Lung (tissue), 12 donors: ENCODE measurements around the gene ARHGEF28. TPM values are rescaled to one million over a fixed set of nuclear protein-coding genes. Genes with fewer than 3 reads are reported as not detected.

Experiments
- ATAC-seq: fragments of 200-7000 bp; cut with Tn5 transposase; one replicate; pipeline ENCODE4 v1.9.1; 2020; ENCODE audit warnings: moderate number of reproducible peaks; ENCODE audit not compliant: insufficient read depth, low FRiP score
- DNase-seq, 3 donors: peaks; one replicate each; pipeline ENCODE4 v3.0.0-alpha.2; 2013 to 2017
- H3K27ac ChIP-seq, 2 donors: one replicate each; pipeline ENCODE4 v1.5.1; 2013; ENCODE audit warnings: mild to moderate bottlenecking in 2 of 2, moderate library complexity in 2 of 2, control low read depth in 1 of 2, inconsistent platforms in 1 of 2, low read depth in 1 of 2, low read length in 1 of 2
- H3K27me3 ChIP-seq, 3 donors: one replicate each; pipeline ENCODE4 v1.5.1; 2013; ENCODE audit warnings: low read length in 2 of 3; ENCODE audit not compliant: control insufficient read depth in 3 of 3, insufficient read depth in 3 of 3
- H3K36me3 ChIP-seq, 4 donors: one replicate each; pipeline ENCODE4 v1.5.1; 2013; ENCODE audit warnings: low read length in 4 of 4, mild to moderate bottlenecking in 1 of 4, moderate library complexity in 1 of 4; ENCODE audit not compliant: control insufficient read depth in 4 of 4, insufficient read depth in 4 of 4
- H3K4me1 ChIP-seq, 5 donors: one replicate each; pipeline ENCODE4 v1.5.1; 2013; ENCODE audit warnings: low read length in 5 of 5, mild to moderate bottlenecking in 2 of 5, moderate library complexity in 1 of 5; ENCODE audit not compliant: control insufficient read depth in 5 of 5, insufficient read depth in 5 of 5
- H3K4me3 ChIP-seq: one replicate; pipeline ENCODE4 v1.5.1; 2013; ENCODE audit warnings: mild to moderate bottlenecking, control low read depth, moderate library complexity
- H3K9ac ChIP-seq, 2 donors: one replicate each; pipeline ENCODE4 v1.5.1; 2013; ENCODE audit warnings: low read length in 2 of 2, control low read depth in 1 of 2; ENCODE audit not compliant: insufficient read depth in 1 of 2
- H3K9me3 ChIP-seq, 4 donors: one replicate each; pipeline ENCODE4 v1.5.1; 2013; ENCODE audit warnings: low read length in 3 of 4, mild to moderate bottlenecking in 1 of 4, moderate library complexity in 1 of 4; ENCODE audit not compliant: control insufficient read depth in 4 of 4, insufficient read depth in 3 of 4
- WGBS, 2 donors: extraction: QIAGEN DNeasy Blood & Tissue Kit; methylation state at CpG; one replicate each; pipeline ENCODE4 v1.1.7; 2013; 5-methylcytosine and 5-hydroxymethylcytosine counted together
- polyA plus RNA-seq, 2 donors: library from polyadenylated mRNA; stranded (reverse); fragments of 200-250 nt; gene quantifications; one replicate each; pipeline ENCODE4 v1.2.1, GENCODE V29; 2013
- total RNA-seq, 2 donors: library from RNA; depleted of rRNA in 1 of 2; stranded (reverse); fragments of >200 nt in 1 of 2; gene quantifications; one replicate each; pipeline ENCODE4 v1.2.1, GENCODE V29; 2014 to 2021
- TF ChIP-seq, protein P1 (sequence below): IDR thresholded peaks from 2 replicates; pipeline ENCODE4 v1.5.1; 2012; ENCODE audit warnings: mild to moderate bottlenecking; ENCODE audit errors: control extremely low read depth, extremely low read depth
- donor health status: control.
- donor health status: control.
- donor health status: Bipolar disorder and iron deficiency.
- donor health status: healthy.
- donor health status: DM: yes; HTN: yes; CAD: no.

ARHGEF28 gene
- total and polyA plus RNA-seq, 4 donors = 3.0 to 13.0 (median 10.0) TPM

DNA sequence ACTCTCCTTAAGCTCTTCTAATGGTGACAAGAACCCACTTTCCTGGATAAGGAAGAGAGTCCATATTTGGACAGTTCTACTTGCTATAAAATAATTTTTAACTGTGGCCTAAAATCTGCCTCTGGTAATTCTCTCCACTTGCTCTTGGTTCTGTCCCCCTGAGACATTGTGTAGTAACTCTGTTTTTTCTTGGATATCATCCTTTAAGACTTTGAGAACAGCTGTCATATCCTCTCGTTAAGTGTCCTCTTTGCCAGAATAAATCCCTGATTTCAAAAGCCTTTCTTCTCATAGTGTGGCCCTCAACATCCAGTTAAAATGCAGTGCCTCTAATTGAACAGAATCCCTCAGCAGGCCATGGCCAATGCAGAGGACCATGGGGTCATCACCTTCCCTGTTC, 101.5 kb downstream of the ARHGEF28 start:
- no peak overlapping the region for H3K27ac ChIP-seq
- DNase-seq = no peak
- 75 to 85% methylated on average over 1 of the region's 1 CpG for WGBS, 2 donors

GRCh38 chr5:73728493-73729273, 102.7 kb downstream of the ARHGEF28 start:
- DNase-seq (no peak), ATAC-seq (no peak)
- Histone ChIP-seq H3K27ac (no peak overlapping the region), H3K36me3 (no peaks in the 10 kb centered on the region), H3K4me1 (no peaks in the 10 kb centered on the region), H3K9ac (no peak overlapping the region), H3K4me3 (no peak overlapping the region), H3K9me3 (no peaks in the 10 kb centered on the region), H3K27me3 (no peaks in the 10 kb centered on the region)
- TF ChIP-seq, protein P1, sequence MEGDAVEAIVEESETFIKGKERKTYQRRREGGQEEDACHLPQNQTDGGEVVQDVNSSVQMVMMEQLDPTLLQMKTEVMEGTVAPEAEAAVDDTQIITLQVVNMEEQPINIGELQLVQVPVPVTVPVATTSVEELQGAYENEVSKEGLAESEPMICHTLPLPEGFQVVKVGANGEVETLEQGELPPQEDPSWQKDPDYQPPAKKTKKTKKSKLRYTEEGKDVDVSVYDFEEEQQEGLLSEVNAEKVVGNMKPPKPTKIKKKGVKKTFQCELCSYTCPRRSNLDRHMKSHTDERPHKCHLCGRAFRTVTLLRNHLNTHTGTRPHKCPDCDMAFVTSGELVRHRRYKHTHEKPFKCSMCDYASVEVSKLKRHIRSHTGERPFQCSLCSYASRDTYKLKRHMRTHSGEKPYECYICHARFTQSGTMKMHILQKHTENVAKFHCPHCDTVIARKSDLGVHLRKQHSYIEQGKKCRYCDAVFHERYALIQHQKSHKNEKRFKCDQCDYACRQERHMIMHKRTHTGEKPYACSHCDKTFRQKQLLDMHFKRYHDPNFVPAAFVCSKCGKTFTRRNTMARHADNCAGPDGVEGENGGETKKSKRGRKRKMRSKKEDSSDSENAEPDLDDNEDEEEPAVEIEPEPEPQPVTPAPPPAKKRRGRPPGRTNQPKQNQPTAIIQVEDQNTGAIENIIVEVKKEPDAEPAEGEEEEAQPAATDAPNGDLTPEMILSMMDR = no peak
- WGBS, 2 donors = 71 to 75% methylated on average over 7 of the region's 7 CpGs

More for the DNA sequence above, 101.5 kb downstream of the ARHGEF28 start:
- H3K27me3 ChIP-seq = no peaks in the 10 kb centered on the region
- H3K4me1 ChIP-seq = peaks cover 0 to 4% (median 0%) of the 10 kb centered on the region in 5 donors
- no peaks in the 10 kb centered on the region for H3K36me3 ChIP-seq
- no peak overlapping the region for H3K4me3 ChIP-seq
- no peak for ATAC-seq
- TF ChIP-seq, protein P1 = no peak
- no peaks in the 10 kb centered on the region for H3K9me3 ChIP-seq
- H3K9ac ChIP-seq = no peak overlapping the region

DNA sequence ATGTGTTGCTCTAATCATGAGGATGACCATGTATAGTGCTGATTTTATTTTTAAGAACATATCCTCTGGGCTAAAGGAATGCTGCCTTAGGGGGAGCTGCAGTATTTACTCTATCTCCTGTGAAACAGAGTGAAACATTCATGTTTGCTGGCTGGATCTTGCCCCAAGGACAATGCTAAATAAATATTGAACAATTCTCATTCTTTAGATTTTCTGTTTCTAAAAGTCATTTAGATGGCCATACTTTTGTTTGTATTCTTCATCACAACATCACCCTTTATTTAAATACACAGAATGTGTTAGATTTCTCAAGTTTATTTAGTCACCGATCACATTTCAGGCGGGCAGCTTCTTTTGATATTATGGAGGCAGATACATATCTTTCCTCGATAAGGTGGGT, 103.3 kb downstream of the ARHGEF28 start:
- no peaks in the 10 kb centered on the region for H3K36me3 ChIP-seq
- no peaks in the 10 kb centered on the region for H3K27me3 ChIP-seq
- TF ChIP-seq, protein P1 = no peak
- ATAC-seq (no peak), DNase-seq (no peak)
- H3K9me3 ChIP-seq = no peaks in the 10 kb centered on the region
- H3K4me1 ChIP-seq = no peaks in the 10 kb centered on the region
- H3K4me3 ChIP-seq = no peak overlapping the region
- 82 to 88% methylated on average over 3 of the region's 3 CpGs for WGBS, 2 donors
- H3K27ac ChIP-seq = no peak overlapping the region
- no peak overlapping the region for H3K9ac ChIP-seq
